PC-9 (cell line): ENCODE data around the gene GFAP.

Source experiments
- EZH2 ChIP-seq: fragments of 200-600 bp; sonication (generic); IDR thresholded peaks from 2 replicates; pipeline ENCODE4 v1.8.0; 2017; ENCODE audit warnings: antibody characterized with exemption, low read depth
- TF ChIP-seq, protein P1 (sequence below): fragments of 200-600 bp; sonication (generic); conservative IDR thresholded peaks from 2 replicates; pipeline ENCODE4 v1.6.1; 2017; ENCODE audit warnings: mixed run types, antibody characterized with exemption, mild to moderate bottlenecking, moderate library complexity

DNA sequence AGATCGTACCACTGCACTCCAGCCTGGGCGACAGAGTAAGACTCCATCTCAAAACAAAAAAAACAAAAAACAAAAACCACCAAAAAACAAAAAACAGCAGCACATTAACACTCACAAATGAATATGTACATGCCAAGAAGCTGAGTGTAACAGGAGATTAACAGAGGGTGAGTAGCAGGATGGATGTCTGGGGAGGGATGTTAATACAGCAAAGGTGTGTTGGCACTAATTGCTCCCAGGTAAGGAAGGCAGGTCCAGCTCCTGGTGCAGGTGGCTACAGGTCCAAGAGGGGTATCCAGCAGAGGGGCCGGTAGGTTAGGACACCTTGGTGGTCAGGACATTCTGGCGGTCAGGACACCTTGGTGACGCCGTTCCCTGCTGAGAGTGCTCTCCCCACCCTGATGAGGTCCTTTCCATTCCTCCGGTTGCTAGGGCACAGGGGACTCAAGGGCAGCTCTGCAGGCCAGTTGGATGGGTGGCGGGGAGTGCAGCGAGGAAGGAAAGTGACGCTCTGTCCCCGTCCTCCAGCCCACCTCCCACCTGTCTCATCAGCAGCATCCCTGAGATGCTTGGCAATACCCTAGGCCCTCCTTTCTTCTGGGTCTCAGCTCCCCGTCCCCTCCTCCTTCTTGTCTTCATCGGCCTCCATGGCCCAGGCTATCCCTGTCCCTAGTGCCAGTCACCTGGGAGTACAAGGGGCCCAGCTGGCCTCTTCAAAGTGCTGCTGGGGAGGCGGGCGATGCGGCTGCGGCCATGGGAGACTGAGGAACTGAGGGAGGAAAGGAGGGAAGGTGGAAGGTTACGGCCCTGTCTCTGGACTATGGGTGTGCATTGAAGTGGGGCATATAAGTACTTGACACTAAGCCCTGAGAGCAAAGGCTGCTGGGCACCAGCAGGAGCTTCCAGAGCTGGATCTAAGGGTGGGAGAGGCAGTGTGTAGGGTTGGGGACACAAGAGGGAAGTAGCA lies 10.7 kb upstream of the GFAP start:
- TF ChIP-seq, protein P1, sequence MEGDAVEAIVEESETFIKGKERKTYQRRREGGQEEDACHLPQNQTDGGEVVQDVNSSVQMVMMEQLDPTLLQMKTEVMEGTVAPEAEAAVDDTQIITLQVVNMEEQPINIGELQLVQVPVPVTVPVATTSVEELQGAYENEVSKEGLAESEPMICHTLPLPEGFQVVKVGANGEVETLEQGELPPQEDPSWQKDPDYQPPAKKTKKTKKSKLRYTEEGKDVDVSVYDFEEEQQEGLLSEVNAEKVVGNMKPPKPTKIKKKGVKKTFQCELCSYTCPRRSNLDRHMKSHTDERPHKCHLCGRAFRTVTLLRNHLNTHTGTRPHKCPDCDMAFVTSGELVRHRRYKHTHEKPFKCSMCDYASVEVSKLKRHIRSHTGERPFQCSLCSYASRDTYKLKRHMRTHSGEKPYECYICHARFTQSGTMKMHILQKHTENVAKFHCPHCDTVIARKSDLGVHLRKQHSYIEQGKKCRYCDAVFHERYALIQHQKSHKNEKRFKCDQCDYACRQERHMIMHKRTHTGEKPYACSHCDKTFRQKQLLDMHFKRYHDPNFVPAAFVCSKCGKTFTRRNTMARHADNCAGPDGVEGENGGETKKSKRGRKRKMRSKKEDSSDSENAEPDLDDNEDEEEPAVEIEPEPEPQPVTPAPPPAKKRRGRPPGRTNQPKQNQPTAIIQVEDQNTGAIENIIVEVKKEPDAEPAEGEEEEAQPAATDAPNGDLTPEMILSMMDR, result no peak
- TF ChIP-seq EZH2, result no peak
